NCI-H345 treated with DMSO at 0.1 percent for 48 hours (cell line): ENCODE results near the gene CPEB4.

Experiments used
- DNase-seq: peaks from one replicate; lab custom pipeline; 2025; ENCODE audit not compliant: unreplicated experiment; lab: John Stamatoyannopoulos, UW

The CPEB4 gene

GRCh38 chr5:173971681-173972345 is 83.7 kb downstream of the CPEB4 start:
- no peak for DNase-seq

- no peak for DNase-seq
Observed at GRCh38 chr5:173972607-173972924, 84.4 kb downstream of the CPEB4 start.

- DNase-seq: peak; percentile 75
Observed at GRCh38 chr5:173972925-173973615, 84.9 kb downstream of the CPEB4 start.

GRCh38 chr5:173973616-173973969 is 85.4 kb downstream of the CPEB4 start:
- DNase-seq: peak; percentile 45

- DNase-seq: no peak
Observed at GRCh38 chr5:173974688-173975239, 86.6 kb downstream of the CPEB4 start.

GRCh38 chr5:173981185-173981761 is 93.1 kb downstream of the CPEB4 start:
- no peak for DNase-seq

GRCh38 chr5:173984218-173984617 is 96.1 kb downstream of the CPEB4 start:
- no peak for DNase-seq

GRCh38 chr5:173988554-173989431 is 100.6 kb downstream of the CPEB4 start, which contains the start of gene C5orf47:
Gene C5orf47 (plus strand): TSS chr5:173989170. CDS start chr5:173989264, 94 bp downstream.
- DNase-seq: no peak

- DNase-seq: no peak
Observed at GRCh38 chr5:173989432-173990082, 101.4 kb downstream of the CPEB4 start.

GRCh38 chr5:173997331-173997730 is 109.2 kb downstream of the CPEB4 start:
- no peak for DNase-seq

- DNase-seq: no peak
Observed at GRCh38 chr5:173998531-173998930, 110.4 kb downstream of the CPEB4 start.

- DNase-seq: no peak
Observed at GRCh38 chr5:174000076-174000475, 111.9 kb downstream of the CPEB4 start.

GRCh38 chr5:174003795-174004194 is 115.6 kb downstream of the CPEB4 start:
- DNase-seq: no peak

GRCh38 chr5:174008922-174009321 is 120.8 kb downstream of the CPEB4 start:
- DNase-seq: no peak

GRCh38 chr5:174010365-174010764 is 122.2 kb downstream of the CPEB4 start:
- no peak for DNase-seq

- no peak for DNase-seq
Observed at GRCh38 chr5:174011441-174011840, 123.3 kb downstream of the CPEB4 start.
